CD4-positive, alpha-beta T cell treated with Interleukin-6 for 4 hours (primary cell): ENCODE data around the gene ETV6.
A peak's percentile ranks its signal among the peaks of the same experiment; 100 is the strongest.

Source experiments
- DNase-seq: peaks from one replicate; pipeline ENCODE4 v3.0.0-alpha.2; 2020; ENCODE audit warnings: mixed read lengths

The ETV6 gene

DNA sequence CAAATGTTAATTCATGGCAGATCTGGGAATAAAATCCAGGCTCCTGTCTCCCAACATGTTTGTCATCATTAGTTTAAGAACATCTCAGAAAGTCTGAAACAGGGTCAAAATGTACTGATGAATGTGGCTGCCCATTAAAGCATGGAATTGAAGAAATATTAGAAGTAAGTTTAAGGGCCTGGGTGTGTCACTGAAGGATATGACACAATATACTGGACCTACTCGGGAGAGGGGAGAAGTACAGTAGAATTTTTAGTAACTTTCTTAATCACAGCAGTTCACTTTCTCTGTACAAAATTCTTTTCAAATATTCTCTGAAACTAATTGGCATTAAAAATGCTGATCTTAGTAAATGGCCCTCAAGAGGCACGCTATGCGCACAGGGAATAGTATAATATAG is 185.5 kb downstream of the ETV6 start:
- no peak for DNase-seq

DNA sequence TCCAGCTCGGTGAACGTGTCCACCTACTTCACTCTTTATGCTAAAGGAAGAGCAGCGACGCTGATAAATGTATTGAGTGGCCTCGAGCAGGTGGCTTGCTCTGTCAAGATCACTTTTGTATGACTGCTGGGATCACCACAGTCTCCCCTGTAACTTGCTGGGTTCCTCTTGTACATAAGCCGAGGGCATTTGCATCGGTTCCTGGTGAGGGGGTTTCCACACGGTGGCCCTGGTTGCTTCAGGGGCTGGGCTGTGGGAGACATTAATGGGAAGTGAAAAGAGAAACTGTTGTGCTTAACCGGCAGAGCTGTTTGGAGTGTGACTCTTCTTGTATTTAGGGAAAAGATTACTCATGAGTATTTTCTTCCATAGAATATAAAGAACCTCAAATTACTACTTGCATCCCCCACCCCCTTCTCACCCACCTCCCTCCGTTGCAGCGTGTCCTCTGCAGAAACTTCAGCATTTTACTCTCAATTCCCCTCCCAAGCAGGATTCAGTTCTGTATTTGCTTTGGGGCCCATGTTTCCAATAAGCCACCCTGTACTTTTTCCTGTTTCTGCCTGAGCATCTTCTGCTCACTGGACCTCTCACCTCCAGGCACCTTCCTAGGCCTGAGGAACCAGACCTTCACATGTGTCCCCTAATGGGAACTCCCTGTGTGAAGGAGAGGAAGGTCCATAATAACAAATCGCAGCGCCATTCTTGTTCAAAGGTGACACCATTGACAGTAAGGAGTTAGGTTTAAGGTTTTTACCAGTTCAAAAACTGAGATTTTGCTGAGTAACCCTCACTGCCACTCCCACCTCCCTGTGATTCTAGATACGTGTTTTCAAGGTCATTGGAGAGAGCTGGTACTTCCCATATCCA is 187.0 kb downstream of the ETV6 start:
- peak; percentile 24 for DNase-seq

DNA sequence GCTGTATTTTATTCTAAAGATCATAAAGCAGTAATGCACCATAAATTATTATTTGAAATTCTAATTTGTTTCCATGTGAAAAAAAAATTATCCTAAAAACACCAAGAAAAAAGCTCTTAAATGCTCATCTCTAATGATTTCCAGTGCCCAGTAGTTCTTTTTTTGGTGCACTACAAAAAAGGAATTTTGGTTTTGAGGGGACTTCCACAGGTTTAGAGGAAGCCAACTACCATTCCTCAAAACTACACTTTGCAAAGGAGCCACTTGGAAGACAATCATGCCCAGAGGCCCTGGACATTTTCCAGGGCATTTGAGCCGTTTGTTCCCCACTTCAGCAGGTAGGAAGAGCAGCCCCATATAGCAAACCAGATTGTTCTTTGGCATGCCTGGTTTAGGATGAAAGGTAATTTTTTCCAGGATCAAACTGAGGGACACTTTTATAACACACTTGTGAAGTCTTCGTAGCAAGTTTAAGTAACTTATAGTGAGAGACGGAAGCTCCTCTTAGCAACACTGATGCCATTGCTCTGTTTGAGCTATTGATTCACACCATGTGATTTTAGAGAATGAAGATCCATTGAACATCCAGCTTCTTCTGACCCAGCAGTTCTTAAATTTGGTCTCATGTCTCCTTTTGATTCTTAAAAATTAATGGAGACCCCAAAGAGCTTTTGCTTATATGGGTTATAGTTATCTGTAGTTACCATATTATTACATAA is 187.9 kb downstream of the ETV6 start:
- no peak for DNase-seq

DNA sequence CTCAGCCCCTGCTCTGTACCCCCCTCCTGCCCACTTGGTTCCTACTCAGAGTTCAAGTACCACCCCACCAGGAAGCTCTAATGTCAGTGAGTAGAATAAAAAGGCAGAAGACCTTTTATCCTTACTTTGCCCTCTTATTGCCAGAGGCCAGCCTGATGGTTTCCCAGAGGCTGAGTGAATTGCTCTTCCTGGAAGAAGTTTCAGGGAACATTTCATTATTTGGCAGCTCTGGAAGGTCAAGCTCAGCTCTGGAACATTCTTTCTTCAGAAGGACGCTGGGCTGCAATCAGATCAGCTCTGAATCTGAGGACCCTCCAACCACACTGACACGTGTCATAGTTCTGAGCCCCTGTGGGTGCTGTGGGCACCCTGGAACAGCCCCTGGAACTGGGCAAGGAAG is 188.9 kb downstream of the ETV6 start:
- DNase-seq = no peak

DNA sequence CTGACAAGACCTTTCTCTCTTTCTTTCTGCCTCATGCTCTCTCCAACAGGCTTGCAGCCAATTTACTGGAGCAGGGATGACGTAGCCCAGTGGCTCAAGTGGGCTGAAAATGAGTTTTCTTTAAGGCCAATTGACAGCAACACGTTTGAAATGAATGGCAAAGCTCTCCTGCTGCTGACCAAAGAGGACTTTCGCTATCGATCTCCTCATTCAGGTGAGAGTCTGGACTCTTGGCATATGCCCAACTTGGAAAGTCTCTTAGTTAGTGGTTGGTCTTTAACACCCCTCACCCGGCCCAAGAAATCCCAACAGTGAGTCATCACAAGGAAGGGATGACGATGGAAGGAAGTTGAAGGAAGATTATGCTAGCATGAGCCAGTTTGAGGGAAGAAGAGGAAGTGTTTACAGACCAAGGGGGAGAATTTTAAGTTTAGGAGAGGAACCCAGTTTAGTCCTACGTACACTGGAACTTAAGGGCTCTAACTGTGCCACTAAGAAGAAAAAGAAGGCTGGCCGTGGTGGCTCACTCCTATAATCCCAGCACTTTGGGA is 189.7 kb downstream of the ETV6 start:
- DNase-seq = no peak

DNA sequence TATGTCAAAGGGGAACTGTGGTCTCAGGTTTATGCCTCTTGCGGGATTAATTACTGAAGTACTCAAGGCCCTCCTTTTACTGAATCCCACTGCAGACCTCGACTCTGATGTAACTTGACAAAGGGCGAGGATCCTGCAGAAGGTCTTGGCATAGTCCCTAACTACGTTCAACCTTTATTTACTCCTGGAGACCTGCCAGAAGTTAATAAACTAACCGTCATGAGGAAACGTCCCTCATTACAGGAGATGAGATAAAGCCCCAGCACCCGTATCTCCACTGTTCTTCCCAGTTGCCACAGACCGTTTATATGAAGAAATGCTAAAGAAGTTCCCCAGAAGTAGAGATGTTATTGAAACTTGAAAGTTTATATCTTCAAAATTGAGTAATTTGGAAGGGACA is 190.9 kb downstream of the ETV6 start:
- DNase-seq = no peak

DNA sequence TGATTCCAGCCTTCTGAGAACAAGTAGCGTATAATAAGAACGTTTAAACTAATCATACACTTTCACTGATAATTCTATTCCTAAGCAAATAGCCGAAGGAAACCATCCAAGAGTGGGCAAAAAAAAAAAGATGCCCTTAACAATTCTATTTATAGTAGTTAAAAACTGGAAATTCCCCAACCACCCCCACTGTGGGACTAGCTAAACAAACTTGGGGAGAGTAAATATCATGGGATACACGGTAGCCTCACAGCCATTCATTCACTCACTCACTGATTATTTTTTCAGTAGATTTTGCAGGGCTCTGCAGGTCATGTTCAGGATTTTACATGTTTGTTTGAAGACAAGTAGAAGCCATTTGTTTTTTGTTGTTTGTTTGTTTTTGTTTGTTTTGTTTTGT is 197.0 kb downstream of the ETV6 start:
- DNase-seq = no peak

DNA sequence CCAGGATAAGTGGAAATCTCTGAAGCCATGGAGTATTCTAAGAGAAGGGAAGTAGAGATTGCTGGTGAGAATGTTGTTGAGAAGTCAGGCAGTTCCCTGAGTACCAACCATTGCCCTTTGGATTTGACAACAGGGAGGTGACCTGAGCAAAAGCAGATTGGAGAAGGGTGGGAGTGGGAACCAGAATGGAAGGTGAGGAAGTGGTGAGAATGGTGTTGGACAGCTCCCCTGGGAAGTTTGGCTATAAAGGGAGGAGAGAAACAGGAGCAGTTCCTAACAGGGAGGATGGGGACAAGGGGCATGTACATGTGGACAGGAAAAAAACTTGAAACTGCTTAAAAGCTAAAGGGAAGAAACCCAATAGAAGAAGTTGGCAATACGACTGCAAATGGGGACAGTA is 198.1 kb downstream of the ETV6 start:
- no peak for DNase-seq

DNA sequence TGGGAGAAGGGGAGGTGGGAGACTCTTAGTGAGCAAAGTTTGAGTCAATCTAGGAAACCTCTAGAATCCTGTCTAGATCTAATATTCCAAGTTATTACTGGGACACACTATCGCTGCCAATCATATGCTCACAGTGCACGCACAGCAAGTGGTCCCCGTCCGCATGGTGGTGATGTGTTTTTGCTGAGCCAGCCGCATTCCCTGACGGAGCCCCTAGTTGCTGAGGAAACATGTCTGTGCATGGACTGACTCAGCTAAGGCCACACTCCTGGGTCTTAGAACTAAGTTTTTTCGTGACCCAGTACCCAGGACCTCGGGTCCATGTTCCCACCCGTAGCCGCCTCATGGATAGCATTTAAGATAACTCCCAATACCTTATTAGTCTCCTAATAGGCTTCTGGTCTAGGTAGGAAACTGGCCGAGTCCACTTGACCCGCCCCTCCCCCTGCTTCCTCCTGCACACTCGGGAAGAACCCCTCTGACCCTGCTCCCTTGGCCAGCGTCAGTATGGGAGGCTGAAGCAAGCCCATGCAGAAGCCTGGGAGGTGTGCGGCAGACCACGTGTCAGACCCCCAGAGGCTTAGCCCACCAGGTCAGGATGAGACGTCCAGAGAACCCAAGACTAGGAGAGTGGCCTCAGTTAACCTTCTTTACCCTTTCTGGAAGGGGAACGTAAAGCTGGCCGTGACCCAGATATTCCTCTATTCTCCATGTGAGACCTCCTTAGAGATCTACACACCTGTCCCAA is 200.5 kb downstream of the ETV6 start:
- no peak for DNase-seq

DNA sequence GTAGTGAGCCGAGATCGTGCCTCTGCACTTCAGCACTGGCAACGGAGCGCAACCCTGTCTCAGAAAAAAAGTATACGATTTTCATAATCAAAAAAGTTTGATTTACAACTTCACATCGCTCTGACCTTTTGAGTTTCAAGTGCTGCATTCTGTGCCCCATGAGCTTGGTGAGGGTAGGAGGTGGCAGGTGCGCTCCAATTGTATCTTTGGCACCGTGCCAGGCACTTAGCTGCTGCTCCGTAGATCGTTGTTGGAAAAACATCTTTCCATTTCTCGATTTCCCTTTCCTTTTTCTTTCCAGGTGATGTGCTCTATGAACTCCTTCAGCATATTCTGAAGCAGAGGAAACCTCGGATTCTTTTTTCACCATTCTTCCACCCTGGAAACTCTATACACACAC is 203.7 kb downstream of the ETV6 start:
- no peak for DNase-seq

DNA sequence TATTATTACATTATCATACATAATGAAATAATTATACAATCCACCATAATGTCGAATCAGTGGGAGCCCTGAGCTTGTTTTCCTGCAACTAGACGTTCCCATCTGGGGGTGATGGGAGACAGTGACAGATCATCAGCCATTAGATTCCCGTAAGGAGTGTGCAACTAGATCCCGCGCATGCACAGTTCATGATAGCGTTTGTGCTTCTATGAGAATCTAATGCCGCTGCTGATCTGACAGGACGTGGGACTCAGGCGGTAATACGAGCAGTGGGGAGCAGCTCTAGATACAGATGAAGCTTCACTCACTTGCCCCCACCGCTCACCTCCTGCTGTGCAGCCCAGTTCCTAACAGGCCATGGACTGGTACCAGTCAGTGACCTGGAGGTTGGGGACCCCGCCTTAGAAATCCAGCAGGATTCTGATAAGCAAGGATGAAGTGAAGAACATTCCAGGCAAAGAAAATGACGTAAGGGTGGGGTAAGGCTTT is 204.6 kb downstream of the ETV6 start:
- no peak for DNase-seq

DNA sequence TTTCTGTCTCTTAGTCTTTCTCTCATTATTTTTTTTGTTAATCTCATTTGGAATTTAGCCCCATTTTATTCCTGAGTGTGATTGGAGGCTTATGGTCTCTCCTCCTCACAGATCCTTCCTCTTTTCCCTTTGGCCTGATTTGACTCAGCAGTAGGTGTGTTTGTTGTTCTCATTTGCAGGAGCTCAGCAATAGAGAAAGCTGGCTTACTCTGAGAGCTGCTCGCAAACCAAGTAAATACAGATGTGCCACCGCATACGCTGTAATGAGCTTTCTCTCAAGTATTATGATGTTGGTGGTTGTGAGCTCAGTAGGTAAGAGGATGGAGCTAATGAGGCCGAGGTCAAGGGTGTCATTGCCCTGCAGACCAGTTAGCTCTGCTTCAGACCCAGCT is 206.5 kb downstream of the ETV6 start:
- DNase-seq = no peak

DNA sequence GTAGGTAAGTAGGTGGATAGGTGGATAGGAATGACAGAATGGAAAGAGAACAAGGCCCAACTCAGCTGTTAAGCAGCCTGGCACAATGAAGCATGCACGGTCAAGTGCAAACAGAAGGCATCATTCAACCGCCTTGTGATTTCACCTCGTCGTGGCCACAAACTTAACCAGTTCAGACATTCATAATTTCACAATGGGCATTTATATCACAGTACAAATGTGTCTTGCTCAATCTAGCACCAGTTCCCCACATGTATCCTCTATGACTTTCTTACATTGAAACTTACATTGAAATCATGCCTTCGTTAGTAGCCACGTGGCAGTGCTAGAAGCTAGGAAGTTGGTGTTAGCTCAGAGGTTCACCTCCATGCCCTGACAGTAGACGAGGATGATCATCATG is 207.5 kb downstream of the ETV6 start:
- no peak for DNase-seq

DNA sequence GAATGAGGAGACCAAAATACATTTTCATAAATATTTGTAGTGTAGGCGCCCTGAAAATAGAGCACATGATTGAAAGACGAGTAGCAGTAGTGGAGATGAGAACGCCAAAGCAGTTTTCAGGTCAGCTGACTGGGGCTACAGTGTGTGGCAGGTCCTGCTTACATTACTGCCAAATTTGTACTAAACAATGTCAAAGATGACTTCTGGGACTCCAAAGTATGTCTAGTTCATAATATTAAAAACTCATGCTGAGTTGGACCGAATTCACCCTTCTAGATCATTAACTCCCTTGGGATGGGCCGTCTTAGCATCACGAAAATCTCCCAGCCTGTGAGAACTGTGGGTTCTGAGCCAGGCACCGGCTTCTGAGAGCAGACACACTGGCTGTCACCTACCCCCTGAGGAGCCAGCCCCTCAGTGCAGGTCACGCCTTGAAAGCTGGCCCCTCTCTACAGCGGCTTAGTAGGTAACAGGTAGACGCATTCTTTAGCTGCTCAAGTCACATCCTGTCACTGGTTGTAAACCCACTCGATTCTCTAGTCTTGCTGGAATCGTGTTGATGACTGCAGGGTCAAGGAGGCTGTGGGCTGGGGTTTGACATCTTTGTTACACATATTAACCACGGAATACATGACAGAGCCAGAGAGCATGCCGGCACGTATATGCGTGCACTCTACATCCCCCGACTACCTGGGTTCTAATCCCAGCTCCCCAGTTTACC is 210.4 kb downstream of the ETV6 start:
- no peak for DNase-seq

DNA sequence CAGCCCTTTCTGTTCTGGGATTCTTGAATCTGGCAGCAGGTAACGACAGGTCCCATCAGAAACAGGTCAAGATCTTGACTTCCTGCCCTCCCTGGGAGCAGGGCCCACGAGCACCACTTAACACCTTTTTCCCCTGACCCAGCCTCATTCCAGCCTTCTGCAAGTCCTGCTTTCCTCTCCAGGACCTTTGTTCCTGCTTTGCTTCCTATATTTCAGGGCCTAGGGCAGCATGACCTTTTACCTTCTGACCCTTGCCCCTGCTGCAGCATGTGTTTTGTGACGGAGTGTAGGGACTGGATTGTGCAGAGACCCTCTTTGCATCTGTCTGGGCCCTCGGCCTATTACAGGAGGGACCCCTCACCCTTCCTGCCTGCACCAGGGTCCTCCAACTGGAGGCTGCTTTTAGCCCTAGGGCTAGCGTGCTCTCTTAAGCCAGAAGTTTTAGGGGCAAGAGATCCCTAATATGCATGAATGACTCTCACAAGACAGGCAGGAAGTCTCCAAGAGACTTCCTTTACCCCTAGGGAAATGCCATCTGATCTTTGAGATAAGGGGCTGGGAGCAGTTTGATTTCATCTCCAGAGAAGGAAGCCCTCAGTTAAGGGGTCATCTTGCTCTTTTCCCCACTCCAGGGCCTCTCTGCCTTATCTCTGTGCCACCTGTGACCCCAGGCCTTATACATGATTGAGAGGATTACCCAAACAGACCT is 211.8 kb downstream of the ETV6 start:
- DNase-seq = no peak

DNA sequence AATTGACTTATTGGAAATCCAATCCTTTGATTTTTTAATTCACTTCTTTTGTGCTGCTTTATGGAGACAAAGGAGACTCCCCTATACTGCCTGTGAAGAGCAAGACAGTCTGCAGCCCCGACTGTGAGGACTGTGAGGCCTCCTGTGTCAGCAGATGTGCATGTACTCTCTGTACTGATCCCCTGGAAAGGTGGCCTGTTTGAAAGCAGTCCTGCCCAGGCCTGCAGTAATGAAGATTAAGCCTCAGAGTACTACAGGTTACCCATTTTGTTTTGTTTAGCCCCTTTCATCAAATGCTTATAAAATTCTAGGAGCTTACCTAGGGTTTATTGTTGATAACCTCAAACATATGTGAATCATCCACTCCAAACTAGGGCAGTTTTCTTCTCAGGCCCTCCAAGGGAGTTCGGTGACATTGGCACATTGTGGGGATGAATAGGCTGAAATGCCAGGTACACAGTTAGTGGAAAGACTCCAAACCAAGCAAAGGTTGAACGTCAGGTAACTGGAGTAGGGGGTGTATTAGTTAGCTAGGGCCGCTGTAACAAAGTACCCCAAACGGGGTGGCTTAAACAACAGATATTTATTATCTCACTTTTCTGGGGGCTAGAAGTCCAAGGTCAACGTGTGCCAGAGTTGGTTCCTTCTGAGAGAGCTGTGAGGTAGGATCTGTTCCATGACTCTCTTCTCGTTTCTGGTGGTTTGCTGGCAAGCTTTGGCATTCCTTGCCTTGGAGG is 212.6 kb downstream of the ETV6 start:
- no peak for DNase-seq

DNA sequence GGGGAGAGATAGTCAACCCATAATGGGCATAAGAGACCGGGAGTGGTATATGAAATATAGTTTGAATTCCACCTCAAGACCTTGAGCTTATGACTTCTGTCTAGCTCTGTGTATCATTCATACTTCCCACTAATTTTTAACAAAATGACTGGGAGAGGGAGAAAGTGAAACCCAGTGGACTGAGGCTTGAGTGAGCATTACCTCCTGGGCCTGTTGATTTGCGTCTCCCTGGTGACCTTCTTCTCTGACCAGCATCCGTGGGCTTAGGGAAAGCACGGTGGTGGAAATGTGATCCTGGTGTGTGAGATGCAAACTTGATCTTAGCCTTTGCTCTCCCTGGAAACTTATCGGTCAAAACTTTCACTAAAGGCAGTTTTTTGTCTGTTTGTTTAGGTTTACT is 213.3 kb downstream of the ETV6 start:
- DNase-seq = no peak

DNA sequence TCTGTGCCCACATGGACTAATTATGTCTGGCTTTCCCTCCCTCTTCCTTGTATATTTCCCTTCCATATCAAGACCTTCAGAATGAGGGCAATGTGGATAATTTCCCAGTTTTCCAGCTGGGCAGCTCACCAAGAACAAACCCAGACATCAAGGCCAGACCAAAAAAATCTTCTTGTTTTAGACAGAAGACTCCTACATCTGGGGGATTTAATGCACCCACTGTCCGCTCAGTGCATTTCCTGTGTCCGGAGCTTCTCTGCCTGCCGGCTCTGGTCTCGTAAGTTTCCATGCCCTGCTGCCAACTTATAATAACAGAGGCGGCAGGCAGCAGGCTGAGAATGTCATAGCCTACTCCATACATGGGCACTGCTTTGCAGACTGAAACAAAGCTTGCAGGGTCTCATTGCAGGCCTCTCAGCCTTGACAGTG is 214.0 kb downstream of the ETV6 start:
- DNase-seq = no peak

DNA sequence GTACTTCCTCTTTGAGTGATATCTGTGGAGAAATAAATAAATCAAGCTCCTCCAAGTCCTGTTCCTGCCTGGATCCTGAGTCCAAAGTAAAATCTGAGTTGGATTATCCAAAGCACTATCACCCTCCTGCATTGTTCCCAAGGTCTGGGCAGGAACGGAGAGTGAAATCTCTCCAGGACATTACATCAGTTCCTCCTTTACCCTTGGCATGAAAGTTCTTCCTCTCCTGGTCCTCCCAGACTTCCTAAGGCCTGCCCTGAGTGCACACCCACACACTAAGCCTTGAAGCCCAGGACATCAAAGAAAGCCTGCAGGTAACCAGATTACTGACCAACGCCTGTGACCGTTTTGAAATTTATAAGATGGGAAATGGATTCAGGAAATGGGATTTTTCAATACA is 214.5 kb downstream of the ETV6 start:
- no peak for DNase-seq

DNA sequence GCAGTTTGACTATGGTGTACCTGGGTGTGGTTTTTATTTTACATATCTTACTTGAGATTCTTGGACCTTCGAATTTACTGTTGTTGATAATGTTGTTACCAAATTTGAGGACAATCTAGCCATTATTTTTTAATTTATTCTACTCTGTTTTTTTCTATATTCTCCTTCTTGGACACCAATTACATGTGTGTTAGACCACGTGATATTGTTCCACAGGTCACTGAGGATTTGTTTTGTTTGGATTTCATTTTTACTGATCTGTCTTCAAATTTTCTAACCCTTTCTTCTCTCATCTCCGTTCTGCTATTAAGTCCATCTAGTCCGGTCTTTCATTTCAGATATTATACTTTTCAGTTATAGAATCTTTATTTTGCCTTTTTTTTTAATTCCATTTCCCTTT is 216.3 kb downstream of the ETV6 start:
- no peak for DNase-seq

DNA sequence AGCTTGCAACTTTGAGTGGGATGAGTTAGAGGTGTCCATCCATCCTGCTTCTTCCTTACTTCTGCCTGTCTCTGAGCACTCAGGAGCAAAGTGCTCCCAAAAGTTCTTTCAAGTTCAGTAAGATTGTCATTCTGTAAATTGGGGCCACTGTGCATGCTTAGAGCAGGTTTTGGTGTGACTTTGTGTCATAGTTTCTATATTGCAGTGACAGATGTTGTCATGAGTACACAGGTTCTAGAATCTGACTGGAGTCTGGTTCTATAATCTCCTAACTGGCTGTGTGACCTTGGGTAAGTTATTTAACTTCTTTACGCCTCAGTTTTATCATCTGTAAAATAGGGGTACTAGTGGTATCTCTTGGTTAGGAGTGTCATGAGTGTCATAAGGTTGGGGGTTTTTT is 218.6 kb downstream of the ETV6 start:
- no peak for DNase-seq
